ENCODE measurements around the gene UVRAG. TPM values are rescaled to one million over a fixed set of nuclear protein-coding genes. Genes with fewer than 3 reads are reported as not detected.
"Not testable (repeated sequence)": the region's sequence is repeated elsewhere in the genome, so short reads cannot be mapped to it uniquely, and the experiment has no call there.

The UVRAG gene
- total and polyA plus RNA-seq, 4 donors: 8.7 to 53.2 (median 18.3) TPM

GRCh38 chr11:75874684-75875341 is 59.8 kb downstream of the UVRAG start:
- TF ChIP-seq, protein P1, sequence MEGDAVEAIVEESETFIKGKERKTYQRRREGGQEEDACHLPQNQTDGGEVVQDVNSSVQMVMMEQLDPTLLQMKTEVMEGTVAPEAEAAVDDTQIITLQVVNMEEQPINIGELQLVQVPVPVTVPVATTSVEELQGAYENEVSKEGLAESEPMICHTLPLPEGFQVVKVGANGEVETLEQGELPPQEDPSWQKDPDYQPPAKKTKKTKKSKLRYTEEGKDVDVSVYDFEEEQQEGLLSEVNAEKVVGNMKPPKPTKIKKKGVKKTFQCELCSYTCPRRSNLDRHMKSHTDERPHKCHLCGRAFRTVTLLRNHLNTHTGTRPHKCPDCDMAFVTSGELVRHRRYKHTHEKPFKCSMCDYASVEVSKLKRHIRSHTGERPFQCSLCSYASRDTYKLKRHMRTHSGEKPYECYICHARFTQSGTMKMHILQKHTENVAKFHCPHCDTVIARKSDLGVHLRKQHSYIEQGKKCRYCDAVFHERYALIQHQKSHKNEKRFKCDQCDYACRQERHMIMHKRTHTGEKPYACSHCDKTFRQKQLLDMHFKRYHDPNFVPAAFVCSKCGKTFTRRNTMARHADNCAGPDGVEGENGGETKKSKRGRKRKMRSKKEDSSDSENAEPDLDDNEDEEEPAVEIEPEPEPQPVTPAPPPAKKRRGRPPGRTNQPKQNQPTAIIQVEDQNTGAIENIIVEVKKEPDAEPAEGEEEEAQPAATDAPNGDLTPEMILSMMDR (IDR thresholded peaks at IDR 0.05; ENCODE audit: control extremely low read depth, extremely low read depth): no peak
- H3K4me3 ChIP-seq: no peak overlapping the region
- H3K9ac ChIP-seq (ENCODE audit: insufficient read depth in 1 of 2, low read length in 2 of 2): no peak overlapping the region
- ATAC-seq (ENCODE audit: insufficient read depth, low FRiP score): no peak
- no peak overlapping the region for H3K27ac ChIP-seq (ENCODE audit: low read depth in 1 of 2, low read length in 1 of 2)
- DNase-seq: no peak
- no peaks in the 10 kb centered on the region for H3K27me3 ChIP-seq (ENCODE audit: control insufficient read depth in 3 of 3, insufficient read depth in 3 of 3, low read length in 2 of 3)
- H3K9me3 ChIP-seq (ENCODE audit: control insufficient read depth in 4 of 4, insufficient read depth in 3 of 4, low read length in 3 of 4): no peaks in the 10 kb centered on the region
- 46 to 68% methylated on average over 5 of the region's 5 CpGs for WGBS, 2 donors
- H3K36me3 ChIP-seq (ENCODE audit: control insufficient read depth in 4 of 4, insufficient read depth in 4 of 4, low read length in 4 of 4): peaks cover 0 to 3% (median 0%) of the 10 kb centered on the region in 4 donors
- peaks cover 0 to 4% (median 0%) of the 10 kb centered on the region in 5 donors for H3K4me1 ChIP-seq (ENCODE audit: control insufficient read depth in 5 of 5, insufficient read depth in 5 of 5, low read length in 5 of 5)

DNA sequence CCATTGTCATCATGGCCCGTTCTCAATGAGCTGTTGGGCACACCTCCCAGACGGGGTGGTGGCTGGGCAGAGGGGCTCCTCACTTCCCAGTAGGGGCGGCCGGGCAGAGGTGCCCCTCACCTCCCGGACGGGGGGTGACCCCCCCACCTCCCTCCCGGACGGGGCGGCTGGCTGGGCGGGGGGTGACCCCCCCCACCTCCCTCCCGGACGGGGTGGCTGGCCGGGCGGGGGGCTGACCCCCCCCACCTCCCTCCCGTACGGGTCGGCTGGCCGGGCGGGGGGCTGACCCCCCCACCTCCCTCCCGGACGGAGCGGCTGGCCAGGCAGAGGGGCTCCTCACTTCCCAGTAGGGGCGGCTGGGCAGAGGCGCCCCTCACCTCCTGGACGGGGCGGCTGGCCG is 62.3 kb downstream of the UVRAG start:
- H3K36me3 ChIP-seq (ENCODE audit: control insufficient read depth in 4 of 4, insufficient read depth in 4 of 4, low read length in 4 of 4); H3K9ac ChIP-seq (ENCODE audit: insufficient read depth in 1 of 2, low read length in 2 of 2); H3K4me3 ChIP-seq; H3K9me3 ChIP-seq (ENCODE audit: control insufficient read depth in 4 of 4, insufficient read depth in 3 of 4, low read length in 3 of 4); ATAC-seq (ENCODE audit: insufficient read depth, low FRiP score); H3K27ac ChIP-seq (ENCODE audit: low read depth in 1 of 2, low read length in 1 of 2); H3K4me1 ChIP-seq (ENCODE audit: control insufficient read depth in 5 of 5, insufficient read depth in 5 of 5, low read length in 5 of 5); DNase-seq; H3K27me3 ChIP-seq (ENCODE audit: control insufficient read depth in 3 of 3, insufficient read depth in 3 of 3, low read length in 2 of 3): not testable (repeated sequence)
- WGBS, 2 donors: 85 to 92% methylated on average over 9 to 21 of the region's 27 CpGs

GRCh38 chr11:75877931-75878330 is 62.9 kb downstream of the UVRAG start:
- not testable (repeated sequence) for H3K9me3 ChIP-seq (ENCODE audit: control insufficient read depth in 4 of 4, insufficient read depth in 3 of 4, low read length in 3 of 4); H3K4me1 ChIP-seq (ENCODE audit: control insufficient read depth in 5 of 5, insufficient read depth in 5 of 5, low read length in 5 of 5); ATAC-seq (ENCODE audit: insufficient read depth, low FRiP score); DNase-seq; H3K27me3 ChIP-seq (ENCODE audit: control insufficient read depth in 3 of 3, insufficient read depth in 3 of 3, low read length in 2 of 3); H3K4me3 ChIP-seq; H3K36me3 ChIP-seq (ENCODE audit: control insufficient read depth in 4 of 4, insufficient read depth in 4 of 4, low read length in 4 of 4); H3K27ac ChIP-seq (ENCODE audit: low read depth in 1 of 2, low read length in 1 of 2); H3K9ac ChIP-seq (ENCODE audit: insufficient read depth in 1 of 2, low read length in 2 of 2)
- 95 to 99% methylated on average over 12 to 33 of the region's 33 CpGs for WGBS, 2 donors

- Histone ChIP-seq H3K9me3 (ENCODE audit: control insufficient read depth in 4 of 4, insufficient read depth in 3 of 4, low read length in 3 of 4) (no peaks in the 10 kb centered on the region), H3K4me3 (no peak overlapping the region), H3K36me3 (ENCODE audit: control insufficient read depth in 4 of 4, insufficient read depth in 4 of 4, low read length in 4 of 4) (peaks cover 0 to 3% (median 1%) of the 10 kb centered on the region in 4 donors), H3K9ac (ENCODE audit: insufficient read depth in 1 of 2, low read length in 2 of 2) (no peak overlapping the region), H3K27ac (ENCODE audit: low read depth in 1 of 2, low read length in 1 of 2) (no peak overlapping the region), H3K4me1 (ENCODE audit: control insufficient read depth in 5 of 5, insufficient read depth in 5 of 5, low read length in 5 of 5) (peaks cover 0 to 4% (median 0%) of the 10 kb centered on the region in 5 donors), H3K27me3 (ENCODE audit: control insufficient read depth in 3 of 3, insufficient read depth in 3 of 3, low read length in 2 of 3) (no peaks in the 10 kb centered on the region)
- WGBS, 2 donors: 88 to 94% methylated on average over 2 of the region's 2 CpGs
- peak in 1 of 3 donors; percentile 8 for DNase-seq
- TF ChIP-seq, protein P1 (IDR thresholded peaks at IDR 0.05; ENCODE audit: control extremely low read depth, extremely low read depth): no peak
- no peak for ATAC-seq (ENCODE audit: insufficient read depth, low FRiP score)
Measured at GRCh38 chr11:75878933-75879332, 63.9 kb downstream of the UVRAG start.

Measured in lung (tissue), 12 donors.